HL-60/S4 (cell line): ENCODE results near the gene PHLPP2.

ENCODE experiments used
- in situ Hi-C: fragments of 300-500 bp; cut with MboI; formaldehyde crosslinking; loops from 2 replicates; pipeline ENCODE4 v1.14.3; 2022; ENCODE audit warnings: low sequenced_read_pairs

Gene PHLPP2

DNA sequence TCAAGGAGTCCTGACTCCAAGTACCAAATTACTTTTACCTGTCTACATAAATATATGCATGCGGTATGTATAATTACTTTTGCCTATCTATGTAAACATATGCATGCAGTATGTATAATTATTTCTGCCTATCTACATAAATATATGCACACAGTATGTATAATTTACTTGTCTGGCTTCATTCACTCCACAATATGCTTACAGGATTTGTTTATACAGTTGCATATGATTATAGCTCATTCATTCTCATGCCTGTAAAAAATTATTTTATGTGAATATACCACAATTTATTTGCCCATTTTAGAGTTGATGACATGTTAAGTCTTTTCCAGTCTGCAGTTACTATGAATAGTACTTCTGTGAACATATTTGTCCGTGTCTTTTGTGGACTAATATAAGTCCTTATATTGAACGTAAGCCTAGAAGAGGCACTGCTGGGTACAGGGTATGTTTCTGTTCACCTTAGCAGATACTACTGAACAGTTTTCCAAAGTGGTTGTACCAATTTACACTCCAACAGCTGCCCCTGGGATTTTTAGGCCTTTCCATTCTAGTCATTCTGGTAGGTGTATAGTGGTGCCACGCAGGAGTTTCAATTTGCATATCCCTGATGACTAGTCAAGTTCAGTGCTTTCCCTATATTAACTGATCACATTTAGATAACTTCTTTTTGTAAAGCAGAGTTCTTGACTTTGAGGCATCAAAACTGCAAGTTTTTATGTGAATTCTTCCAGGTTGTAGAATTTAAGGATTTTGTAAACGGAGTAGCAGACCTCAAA lies 51.5 kb downstream of the PHLPP2 start:
- in situ Hi-C loops: no loop called here

DNA sequence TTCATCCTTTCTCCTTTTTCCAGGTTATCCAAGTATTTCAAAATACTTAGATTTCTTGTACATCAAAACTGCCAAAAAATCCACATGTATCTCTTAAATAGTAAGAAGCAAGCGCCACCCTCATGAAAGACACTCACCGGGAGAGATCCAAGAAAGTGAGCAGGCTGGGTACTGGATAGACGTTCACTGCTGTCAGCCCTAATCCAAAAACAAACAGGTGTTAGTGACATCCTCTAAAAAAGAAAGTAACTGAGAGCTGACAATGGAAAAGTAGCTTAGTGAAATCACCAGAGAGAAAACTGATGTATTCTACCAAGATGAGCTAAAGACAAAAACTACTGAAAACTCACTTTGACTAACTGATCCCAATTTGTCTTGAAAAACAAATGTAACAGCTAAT lies 52.4 kb downstream of the PHLPP2 start:
- in situ Hi-C loops: no loop called here

DNA sequence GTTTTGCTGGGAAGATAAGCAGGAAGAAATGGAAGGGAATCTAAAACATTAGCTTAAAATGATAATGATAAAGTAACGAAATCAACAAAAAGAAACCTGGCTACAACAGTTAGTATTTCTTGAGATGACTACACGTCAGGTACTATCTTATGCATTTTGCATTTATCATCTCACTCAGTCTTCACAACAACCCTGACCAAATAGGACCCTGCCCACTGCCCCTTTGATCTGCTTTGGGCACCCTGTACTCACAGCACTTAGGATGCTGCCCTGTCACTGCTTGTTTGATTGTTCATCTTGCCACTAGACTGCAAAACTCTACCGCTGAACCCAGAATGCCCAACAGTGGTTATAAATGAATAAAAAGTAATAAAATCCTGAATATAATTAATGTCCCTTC lies 53.3 kb downstream of the PHLPP2 start:
- in situ Hi-C loops: no loop called here

DNA sequence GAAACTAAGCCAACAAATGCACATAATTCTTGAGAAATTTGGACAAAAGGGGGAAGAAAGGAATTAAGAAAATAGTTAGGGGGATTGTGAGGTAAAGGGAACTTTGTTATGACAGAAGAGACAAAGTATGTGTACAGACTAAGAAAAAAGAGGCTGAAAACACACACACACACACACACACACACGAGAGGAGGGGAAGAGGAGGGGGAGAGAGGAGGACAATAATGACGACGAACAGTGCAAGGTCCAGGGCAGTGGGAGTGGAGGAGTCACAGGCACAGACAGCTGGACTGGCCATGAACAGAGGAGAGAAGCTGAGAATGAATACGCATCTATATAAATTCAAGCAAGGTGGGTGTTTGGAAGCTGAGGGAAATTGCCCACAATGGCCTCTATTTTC lies 54.0 kb downstream of the PHLPP2 start:
- in situ Hi-C loops: no loop called here

DNA sequence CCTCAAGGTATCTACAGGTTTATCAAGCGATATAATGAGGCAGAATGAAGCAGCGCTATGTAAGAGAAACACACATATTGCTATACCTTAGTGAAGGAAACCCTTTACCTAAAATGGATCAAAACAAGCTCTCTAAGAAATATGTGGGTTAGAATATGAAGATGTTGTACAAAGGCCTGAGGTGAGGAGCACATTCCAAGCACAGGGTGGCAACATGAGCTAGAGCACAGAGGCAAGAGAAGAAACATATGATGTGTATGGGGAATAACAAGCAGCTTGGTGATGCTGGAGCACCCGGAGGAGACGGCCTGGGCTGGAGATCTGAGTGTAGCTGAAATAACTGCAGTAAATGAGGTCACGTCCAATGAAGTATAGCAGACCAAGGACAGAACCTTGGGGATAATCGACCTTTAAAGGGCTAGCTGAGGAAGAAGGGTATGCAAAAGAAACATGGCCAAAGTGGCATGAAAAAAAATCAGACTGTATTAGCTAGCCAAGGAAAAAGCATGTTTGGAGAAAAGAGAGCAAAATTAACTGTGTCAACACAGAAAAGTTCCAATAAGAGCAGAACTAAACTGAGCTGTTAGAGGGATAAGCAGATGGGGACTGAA lies 54.5 kb downstream of the PHLPP2 start:
- in situ Hi-C loops: no loop called here

DNA sequence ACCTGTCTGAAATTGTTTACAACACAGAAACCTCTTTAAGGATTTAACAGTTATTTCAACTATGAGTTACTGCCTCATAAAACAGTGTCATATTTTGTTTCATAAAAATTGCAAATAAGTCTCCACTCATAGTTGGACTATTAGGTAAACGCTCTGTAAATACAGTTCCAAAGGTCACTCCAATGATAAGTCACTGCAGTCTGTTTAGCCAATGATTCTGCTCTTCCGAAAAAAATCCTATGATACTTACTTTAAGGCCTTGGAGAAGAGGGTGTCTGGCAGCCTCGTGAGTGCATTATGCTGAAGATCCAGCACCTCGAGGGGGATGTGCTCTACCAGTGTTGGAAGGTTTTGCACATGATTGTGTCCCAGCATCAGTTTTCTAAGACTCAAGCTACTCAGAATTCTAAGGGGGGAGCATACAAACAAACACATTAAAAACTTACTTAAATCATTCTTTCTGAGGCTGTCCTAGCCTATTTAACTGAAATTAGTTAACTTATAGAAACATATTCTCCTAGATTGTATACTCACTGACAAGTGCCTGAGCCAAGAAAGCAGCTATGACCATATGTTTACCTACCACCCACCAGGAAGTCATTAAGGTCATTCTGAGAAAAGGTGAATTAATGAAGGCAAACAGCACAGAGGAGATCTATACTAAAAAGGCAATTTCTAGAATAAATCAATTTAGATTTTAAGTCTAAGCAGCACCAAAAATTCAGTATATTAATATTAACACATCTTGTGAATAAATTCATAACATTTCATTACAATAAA lies 57.4 kb downstream of the PHLPP2 start:
- in situ Hi-C loops: no loop called here

DNA sequence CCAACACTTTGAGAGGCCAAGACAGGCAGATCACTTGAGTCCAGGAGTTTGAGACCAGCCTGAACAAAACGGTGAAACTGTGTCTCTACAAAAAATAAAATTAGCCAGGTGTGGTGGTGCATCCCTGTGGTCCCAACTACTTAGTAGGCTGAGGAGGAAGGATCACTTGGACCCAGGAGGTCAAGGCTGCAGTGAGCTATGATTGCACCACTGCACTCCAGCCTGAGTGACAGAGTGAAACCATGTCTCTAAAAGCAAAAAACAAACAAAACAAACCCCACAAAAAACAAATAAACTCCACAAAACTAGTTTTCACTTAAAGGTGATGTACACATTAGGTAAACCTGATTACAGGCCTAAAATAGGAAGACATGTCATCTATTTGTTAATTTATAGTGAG lies 58.2 kb downstream of the PHLPP2 start:
- in situ Hi-C loops: no loop called here

DNA sequence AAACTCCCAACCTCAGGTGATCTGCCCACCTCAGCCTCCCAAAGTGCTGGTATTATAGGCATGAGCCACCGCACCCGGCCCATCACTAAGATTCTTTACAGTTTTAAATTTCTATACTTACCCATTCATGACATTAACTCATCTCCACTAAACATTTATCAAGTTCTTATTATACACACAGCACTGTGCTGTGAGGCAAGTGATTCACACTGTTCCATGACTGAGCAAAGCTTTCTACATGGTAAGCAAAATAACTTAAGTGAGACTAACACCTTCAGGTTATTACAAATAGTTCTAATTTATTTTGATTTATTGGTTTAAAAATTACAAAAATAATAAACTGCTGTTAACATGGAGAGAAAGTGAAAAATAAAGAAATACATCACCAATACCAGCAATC lies 65.0 kb downstream of the PHLPP2 start:
- in situ Hi-C loops: no loop called here

DNA sequence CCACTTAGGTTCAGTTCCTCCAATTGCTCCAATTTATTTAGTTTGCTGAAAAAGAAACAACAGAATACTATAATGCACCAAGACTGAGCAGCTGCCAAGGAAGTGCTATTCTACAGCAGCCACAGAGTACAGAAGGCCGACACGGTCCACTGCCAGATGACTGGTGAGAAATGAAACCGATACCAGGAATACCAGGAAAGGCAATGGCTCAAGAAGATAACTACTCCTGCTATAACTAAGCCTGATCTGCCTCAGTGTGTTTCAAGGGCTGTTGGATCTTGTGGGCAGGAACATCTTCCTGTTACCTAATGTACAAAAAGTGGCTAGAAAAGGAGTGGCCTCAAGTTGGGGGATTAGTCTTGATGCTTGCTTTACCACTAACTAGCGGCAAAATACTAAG lies 65.7 kb downstream of the PHLPP2 start:
- in situ Hi-C loops: no loop called here

DNA sequence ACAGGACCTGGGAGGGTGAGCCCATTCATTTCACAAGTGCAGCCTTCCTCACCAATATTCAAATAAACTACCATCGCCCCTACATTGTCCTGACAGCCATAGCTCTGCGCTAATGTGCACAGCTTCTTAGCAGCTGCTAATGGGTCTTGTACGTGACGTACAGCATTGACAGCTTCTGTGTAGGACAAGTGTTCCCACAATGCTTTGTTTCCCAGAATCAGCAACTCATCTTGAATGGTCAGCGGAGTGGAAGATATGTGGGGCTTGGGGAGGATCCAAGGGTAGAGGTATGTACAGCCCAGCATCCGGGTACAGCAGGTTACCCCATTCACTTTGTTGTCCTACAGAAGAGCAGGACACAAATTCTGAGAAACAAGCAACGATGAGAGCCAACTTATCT lies 74.8 kb downstream of the PHLPP2 start:
- in situ Hi-C loops: no loop called here

DNA sequence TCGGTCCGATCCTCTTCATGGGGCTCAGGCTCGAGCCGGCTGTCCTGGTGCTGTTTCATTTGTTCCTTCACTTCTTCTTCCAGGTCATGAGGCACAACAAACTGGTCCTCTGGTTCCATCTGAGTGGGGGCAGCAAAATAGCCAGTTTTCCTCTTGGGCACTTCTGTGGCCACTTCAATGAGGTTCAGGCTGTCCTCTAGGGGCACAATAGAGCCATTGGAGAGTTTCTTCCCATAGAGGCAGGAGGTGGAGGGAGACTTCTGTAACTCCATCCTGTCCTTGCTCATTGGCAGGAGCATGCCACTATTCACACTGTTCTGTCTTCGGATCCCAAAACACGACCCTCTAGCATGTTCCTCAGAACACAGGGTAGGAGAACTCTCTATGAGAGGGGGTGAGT lies 75.6 kb downstream of the PHLPP2 start:
- in situ Hi-C loops: no loop called here

DNA sequence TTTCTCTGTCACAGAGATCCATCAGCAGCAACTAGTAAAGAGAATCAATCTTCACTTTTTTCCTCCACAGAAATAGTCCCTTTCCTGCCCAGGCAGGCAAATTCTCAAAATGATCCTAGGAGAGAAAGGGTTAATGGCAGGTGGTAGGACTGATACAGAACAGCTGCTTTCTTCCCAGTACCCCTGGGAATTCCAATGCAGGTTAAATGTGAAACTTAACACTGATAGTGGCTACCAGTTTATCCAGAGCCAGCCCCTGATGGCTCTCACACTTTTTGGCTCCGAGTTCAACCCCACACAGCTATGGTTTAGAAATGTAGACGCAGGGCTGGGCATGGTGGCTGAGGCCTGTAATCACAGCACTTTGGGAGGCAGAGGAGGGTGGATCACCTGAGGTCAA lies 76.3 kb downstream of the PHLPP2 start:
- in situ Hi-C loops: no loop called here

DNA sequence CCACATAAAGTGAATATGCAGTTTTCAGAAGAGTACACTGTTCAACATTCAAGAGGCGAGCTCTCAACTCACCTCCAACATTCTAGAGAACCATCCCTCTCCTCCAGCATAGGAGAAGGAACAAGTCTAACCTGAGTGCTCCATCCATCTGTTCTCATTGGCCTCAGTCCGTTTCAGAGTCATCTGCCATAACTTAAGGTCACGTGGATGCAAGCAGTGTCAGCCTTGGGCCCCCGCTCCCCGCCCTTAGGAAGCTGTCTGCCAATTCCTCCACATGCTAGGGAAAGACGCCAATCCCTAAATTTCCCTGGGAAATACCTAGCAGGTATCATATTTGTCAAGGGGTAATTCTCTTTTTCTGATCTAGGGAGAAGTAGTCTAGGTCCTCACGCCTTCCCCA lies 77.1 kb downstream of the PHLPP2 start:
- in situ Hi-C loops: no loop called here

DNA sequence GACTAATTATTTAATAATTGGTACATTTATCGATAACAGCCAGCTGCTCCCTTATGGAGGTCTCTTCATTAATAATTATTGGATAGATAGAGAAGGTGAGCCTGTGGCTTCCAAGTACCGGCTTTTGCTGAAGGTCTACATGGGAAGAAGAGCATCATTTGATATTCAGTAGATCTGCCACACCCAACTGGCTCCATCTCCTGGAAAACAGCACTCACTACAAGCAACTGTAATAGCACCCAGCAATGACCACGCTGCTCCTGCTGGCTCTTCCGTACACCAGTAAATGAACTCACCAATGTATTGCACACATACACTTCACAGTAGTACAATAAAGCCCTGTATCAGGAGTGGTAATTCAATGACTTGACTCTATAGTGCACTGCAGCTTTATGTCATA lies 79.1 kb downstream of the PHLPP2 start:
- in situ Hi-C loops: no loop called here

DNA sequence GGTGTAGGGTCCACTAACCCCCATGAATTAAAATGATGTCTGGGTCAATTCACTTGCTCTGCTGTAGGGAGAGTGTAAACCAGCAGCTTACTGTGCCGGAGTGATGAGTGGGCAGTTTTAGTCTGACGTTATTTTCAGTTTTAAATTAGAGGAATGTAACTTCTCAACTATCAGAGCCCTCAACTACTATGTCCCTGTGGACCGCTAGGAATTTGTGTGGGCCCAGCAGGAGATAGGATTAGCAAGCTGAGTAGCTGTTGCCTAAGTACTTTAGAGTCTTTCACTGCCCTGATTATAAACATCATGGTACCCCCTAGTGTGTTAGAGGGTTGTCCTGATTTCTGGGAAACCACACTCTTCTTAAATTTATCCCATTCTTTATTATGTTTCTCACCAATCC lies 87.1 kb downstream of the PHLPP2 start:
- in situ Hi-C loops: no loop called here

DNA sequence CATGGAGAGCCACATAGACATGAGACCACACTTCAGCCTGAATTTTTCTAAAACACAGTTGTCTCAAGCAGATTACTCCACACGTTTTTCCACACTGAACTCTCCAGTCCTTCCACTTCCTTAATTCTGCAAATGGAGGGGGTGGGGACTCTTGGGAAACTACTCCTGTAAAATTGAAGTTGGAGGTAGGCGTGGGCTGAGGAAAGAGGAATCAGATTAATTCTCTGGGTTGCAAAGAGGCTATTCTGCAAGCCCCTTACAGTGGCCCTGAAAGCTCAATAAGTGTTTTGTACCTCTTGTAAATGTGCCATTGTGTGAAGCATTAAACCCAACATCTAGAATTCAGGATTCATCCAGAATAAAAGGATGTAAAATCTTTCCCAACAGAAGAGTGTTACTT lies 88.9 kb downstream of the PHLPP2 start:
- in situ Hi-C loops: no loop called here

DNA sequence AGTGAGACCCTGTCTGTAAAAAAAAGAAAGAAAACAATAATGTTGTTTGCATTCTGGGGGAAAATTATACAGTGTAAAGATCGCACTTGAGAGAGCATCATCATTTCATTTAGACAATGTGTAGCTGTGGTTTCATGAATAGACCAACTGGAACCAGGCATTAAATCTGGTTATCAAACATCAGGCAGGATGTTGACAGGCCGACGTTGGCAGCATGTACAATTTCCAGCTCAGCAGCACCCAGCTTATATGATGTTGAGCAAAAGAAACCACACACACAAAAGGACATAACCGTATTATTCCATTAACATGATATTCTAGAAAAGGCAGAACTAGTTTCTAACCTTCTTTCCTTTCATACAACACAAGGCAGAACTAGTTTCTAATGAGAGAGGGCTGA lies 92.7 kb downstream of the PHLPP2 start:
- in situ Hi-C loops: no loop called here

DNA sequence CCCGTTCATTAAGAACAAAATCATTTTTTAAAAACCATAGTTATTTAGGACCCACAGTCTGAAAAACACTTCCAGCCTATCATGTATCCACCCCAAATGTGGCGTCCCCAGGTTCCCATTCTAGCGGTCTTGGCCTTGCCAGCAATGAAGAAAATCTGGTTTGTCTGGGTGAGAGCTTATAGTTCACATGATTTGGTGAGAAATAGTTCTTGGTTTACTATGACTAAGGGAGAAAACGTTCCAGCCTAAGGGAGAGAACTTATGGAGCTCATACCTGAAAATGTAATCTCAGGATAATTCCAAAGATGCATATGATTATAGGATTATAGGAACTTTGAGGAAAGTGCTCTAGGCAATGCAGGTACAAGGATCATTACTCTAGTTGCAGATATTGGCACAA lies 93.7 kb downstream of the PHLPP2 start:
- in situ Hi-C loops: no loop called here

DNA sequence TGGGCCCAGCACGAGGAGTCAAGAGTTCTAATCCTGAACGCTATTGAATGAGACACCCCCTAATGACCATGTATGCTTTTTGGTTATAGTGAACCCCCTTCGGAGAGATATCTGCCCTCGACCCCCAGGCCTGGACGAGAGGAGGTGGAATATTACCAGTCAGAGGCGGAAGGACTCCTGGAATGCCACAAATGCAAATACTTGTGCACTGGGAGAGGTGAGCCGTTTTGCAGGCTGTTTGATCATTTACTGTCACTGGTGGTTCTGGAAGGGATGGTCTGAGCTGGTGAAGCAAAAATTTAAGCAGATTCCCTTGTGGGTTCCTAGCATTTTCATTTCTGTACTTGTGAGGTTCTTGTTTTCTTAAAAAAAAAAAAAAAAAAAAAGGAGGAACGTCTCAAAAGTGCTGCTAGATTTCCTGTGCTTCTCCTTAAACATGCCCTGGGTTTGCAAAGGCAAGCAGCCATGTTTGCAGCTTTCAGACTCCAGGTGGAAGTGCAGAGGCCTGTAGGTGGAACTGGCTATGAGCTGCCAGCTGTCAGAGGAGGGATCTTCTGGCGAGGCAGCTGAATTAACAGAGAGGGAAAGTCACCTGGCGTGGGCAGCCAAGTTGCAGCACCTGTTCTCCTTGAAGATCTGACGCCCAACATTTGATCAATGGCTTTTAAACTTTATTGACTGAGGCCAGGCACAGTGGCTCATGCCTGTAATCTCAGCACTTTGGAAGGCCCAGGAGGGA lies 95.1 kb downstream of the PHLPP2 start:
- in situ Hi-C loops: no loop called here

DNA sequence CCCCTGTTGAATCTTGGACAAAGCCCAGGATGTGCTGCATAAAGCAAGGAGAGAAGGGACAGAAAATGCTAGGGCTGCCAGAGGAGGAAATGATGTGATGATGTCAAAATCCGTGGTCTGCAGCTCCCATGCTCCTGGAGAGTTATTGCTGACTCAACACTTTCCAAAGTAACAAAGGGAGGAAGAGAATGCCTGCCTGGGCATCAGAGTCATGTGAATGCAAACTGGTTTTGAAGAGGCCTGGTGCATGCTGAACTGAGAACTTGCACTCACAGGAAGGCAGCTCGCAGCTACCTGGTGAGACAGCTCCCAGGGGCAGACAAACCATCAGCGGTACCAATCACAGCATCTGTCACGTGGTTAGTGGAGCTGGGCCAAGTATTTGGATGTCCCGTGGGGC lies 95.7 kb downstream of the PHLPP2 start:
- in situ Hi-C loops: no loop called here

DNA sequence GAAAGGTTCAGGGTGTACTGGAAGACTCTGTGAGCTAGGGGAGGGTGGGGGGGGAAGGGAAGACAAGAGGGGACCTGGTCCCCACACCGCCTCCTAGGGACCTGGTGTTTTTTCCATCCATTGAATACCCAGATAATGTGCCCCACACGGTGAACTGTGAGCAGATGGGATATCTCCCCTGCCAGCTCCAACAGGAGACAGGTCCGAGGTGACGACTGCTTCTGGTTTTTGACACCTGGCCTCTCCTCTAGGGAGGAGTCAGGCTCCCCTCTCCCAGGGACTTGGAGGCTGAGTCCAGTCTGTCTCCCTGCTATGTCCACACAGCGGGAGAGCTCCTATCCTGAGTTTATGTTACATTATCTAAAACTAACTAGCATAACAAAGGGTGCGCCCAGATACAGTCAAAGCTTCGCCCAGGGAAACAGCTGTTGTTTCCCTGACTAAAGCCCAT lies 96.7 kb downstream of the PHLPP2 start:
- in situ Hi-C loops: no loop called here
